NOMO-1 (cell line): Measurements from ENCODE around the gene MAPRE3.
A peak's percentile ranks its signal among the peaks of the same experiment; 100 is the strongest.

Source experiments
- DNase-seq, 2 experiments: peaks; one replicate each; lab custom pipeline; 2025; ENCODE audit not compliant: unreplicated experiment in 2 of 2; lab: John Stamatoyannopoulos, UW

Gene MAPRE3

GRCh38 chr2:27010139-27010538, 39.7 kb downstream of the MAPRE3 start:
- no peak for DNase-seq

DNA sequence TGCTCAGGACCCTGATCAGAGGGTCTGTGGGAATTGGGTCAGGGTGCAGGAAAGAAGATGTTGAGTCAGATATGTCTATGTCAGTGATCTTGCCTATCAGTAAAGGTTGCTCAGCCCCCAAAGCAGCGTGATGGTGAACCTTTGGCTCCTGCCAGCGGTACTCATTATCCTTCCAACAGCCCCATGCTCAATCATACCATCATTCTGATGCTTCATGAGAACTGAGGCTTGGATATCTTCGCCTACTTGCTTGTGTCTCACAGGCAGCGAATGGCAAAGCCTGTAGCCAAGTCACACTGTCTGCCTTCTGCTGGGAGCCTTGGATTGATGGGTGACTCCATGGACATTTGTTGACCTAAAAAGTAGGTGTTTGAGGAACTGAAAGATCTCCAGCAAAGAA, 43.3 kb downstream of the MAPRE3 start:
- no peak for DNase-seq

GRCh38 chr2:27014771-27015433, 44.5 kb downstream of the MAPRE3 start:
- no peak for DNase-seq

DNA sequence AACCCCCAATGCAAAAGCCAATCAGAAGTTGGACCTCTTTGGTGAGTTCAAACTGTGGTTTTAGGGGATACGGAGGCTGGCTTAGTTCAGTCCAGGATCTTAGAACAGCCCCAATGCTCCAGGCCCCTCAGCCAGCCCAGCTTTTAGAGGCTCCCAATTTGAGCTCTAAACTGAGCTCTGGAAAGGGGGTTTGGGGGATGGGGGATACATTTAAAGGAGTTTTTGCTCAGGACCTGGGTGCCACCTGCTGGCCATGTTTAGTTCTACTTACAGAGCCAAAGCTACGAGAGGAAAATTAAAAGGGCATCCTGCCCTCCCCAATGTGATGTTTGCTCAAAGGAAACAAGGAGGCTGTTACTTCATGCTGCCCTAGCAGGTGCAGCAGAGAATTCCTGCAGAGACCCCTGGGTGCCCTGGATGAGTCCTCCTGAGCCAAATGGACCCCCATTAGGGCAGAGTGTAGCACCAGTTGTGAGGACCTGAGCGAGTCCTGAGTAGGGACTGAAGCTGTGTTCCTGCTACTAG, 46.4 kb downstream of the MAPRE3 start:
- DNase-seq, result peak in 1 of 2 experiments; percentile 21

GRCh38 chr2:27018142-27018541, 47.7 kb downstream of the MAPRE3 start:
- DNase-seq, result no peak

DNA sequence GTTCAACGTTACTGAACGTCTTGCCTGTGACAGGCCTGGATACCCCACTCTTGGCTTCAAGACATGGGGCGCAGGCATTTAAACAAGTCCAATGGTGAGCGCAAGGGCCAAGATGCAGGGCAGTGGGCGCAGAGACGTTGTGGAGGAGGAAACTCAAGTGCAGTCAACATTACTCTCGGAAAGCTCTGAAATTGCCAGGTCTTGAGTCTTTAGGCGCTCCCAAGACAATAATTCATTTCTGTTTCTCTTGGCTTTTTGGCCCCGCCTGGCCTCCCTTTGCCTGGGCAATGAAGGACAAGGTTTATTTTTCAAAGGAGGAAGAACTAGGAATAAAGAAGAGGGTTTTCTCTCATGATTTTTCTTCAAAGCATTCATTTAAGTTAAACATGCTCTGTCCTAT, 49.0 kb downstream of the MAPRE3 start:
- DNase-seq, result no peak

DNA sequence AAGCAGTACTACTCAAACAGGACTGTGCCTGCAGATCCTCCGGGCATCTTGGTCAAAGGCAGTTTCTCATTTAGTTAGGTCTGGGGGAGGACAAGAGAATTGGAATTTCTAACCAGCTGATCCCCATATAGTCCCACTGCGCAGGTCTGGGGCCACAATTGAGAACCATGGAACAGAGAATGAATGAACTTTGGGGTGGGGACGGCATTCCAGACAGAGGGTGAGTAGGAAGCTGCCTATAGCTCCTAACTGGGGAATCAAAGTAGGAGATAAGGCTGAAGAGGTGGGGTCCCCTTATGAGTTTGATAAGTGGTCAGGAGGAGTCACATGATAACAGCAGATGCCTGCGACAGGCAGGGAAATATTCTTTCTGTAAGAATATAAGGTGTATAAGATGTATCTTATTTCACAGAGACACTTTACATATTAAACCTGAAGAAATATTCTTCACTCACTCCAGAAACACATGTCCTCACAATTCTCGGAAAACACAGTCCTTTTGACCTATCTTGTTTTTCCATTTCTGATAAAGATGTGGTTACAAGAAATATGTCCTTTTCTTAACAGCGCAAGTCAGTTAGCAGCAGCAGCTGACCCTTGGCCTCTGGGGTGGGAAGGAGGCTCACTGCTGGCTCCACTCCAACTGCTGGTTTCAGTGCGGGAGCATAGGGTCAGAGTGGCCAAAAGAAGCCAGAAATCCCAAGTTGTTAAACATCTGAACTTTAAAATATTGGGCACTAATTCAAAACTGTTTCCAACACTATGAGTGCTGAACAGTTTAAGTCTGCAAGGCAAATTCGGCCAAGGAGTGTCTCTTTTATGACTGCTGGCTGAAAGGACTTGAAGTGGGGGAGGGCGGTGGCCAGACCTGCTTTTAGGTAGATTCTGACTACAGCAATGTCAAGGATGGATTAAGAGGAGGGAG, 49.8 kb downstream of the MAPRE3 start:
- DNase-seq, result no peak

GRCh38 chr2:27021253-27022049, 51.0 kb downstream of the MAPRE3 start:
- no peak for DNase-seq

DNA sequence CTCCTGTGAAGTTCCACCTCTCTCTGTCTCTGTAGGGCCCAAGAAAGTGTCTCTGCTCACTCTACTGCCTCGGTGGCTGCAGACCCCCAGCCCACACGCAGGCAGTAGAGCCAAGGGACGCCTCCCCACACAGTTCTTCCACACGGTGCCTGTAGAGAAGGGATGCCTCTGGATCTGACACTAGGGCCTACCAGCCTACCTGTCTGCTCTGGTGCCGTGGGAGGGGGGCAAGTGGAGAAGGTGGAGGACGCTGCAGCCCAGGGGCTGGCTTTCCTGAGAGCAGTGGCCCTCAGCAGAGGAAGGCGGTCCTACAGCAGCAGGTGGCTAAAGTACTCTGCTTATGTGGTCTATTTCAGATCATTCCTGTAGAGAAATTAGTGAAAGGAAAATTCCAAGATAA, 53.3 kb downstream of the MAPRE3 start:
- no peak for DNase-seq

- no peak for DNase-seq
Observed at GRCh38 chr2:27024188-27024587, 53.8 kb downstream of the MAPRE3 start.

DNA sequence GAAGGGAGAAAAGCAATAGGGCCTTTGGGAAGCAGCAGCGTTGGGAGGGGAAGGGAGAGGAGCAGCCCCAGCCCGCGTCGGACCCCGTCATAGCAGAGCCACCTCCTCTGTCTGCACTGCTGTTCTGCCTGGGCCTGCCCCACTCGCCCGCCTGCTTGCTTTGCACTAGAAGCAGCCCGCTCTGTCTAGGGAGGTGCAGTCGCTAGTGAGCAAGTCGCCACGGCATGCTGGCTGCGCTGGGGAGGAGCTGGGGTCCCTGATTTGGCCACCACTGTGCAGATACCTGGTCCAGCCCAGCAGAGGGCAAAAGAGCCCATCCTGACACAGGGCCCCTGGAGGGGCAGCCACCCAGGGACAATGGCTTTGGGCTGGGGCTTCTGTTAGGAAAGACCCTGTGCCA, 54.4 kb downstream of the MAPRE3 start:
- DNase-seq, result no peak

- DNase-seq, result no peak
Observed at GRCh38 chr2:27025281-27025800, 54.9 kb downstream of the MAPRE3 start.

GRCh38 chr2:27025861-27026851, 55.7 kb downstream of the MAPRE3 start:
- DNase-seq, result no peak

DNA sequence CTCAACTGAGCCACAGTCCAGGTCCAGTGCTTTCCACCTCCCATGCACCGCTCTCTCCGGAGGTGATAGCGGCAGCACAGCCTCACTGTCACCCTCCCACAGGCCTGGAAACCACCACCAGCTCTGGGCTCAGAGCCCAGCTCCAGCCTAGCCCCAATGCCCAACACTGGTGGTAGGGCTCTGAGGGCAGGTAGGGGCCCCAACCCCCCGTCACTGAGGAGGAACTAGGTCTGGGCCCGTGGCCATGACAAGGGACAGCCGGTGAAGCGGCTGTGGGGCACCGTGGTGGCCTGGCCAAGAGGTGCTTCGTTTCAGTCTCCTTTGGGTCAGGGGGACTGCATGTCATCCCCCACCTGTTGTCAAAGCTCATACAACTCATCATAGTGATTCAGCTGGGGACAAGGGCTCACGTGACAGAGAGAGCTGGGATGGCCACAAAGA, 56.8 kb downstream of the MAPRE3 start:
- no peak for DNase-seq

DNA sequence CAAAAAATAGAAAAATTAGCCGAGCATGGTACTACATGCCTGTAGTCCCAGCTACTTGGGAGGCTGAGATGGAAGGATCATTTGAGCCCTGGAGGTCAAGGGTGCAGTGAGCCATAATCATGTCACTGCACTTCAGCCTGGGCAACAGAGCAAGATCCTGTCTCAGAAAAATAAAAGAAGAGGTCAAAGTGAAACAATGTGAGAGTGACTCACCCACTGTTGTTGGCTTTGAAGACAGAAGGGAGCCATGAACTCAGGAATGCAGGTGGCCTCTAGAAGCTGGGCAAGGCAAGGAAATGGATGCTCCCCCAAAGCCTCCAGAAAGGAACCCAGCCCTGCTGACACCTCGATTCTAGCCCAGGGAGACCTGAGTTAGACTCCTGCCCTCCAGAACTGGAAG, 58.6 kb downstream of the MAPRE3 start:
- no peak for DNase-seq

- DNase-seq, result peak; percentile 57 to 85
Observed at GRCh38 chr2:27032495-27033252, 62.2 kb downstream of the MAPRE3 start, which contains the start of gene TMEM214. Gene TMEM214 (plus strand): TSS chr2:27032965. CDS start chr2:27033016, 51 bp downstream.

GRCh38 chr2:27033253-27033852, 62.9 kb downstream of the MAPRE3 start:
- DNase-seq, result no peak

- no peak for DNase-seq
Observed at GRCh38 chr2:27038012-27038411, 67.6 kb downstream of the MAPRE3 start.
